ENCODE measurements around the gene LIG1.

The LIG1 gene

DNA sequence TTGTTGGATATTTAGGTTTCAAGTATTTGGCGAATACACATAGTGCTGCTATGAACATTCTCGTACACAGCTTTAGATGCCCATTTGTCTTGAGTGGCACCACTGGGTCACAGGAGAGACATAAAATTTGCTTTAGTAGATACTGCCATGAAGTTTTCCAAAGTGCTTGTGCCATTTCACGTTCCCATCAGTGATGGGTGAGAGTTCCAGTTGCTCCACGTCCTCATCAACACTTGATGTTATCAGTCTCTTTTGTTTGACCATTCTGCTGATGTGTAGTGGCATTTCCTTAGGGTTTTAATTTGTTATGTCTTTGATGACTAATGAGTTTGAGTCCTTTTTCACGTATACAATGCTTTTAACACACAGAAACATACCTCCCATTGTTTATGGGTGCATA lies 11.4 kb upstream of the LIG1 start:
- DNase-seq = no peak

DNA sequence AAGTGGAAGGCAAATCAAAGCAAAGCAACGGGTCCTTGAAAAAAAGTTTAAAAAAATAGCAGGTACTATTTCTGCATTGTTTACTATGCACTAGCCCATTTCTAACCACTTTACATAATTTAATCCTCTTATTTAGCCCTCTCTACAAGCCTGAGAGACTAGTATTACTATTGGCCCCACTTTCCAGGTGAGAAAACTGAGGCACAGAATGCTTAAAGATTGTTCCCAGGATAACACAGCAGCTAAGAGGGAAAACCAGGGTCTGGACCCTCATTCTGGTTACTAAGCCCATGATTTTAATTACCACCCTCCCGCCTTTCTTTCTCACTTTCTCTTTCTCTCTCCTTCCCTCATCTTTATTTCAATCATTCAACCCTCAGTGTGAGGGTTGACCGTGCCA lies 6.1 kb upstream of the LIG1 start:
- DNase-seq = no peak

DNA sequence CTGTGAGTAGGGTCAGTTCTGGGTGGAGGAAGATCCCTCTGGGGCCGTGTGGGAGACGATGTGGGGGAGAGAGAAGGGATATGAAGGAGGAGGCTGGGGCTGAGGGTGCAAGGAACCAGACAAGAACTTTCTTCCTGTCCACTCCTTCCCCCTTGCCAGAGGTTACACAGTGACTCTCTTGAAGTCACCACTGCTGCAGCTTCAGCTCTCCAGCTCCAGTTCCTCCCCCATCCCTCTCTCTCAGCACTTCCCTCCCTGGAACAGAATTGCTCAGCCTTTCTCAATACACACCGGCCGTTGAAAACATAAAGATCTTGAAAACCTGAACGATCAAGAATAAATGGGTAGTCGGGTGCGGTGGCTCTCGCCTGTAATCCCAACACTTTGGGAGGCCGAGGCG lies 5.4 kb upstream of the LIG1 start:
- DNase-seq = no peak

DNA sequence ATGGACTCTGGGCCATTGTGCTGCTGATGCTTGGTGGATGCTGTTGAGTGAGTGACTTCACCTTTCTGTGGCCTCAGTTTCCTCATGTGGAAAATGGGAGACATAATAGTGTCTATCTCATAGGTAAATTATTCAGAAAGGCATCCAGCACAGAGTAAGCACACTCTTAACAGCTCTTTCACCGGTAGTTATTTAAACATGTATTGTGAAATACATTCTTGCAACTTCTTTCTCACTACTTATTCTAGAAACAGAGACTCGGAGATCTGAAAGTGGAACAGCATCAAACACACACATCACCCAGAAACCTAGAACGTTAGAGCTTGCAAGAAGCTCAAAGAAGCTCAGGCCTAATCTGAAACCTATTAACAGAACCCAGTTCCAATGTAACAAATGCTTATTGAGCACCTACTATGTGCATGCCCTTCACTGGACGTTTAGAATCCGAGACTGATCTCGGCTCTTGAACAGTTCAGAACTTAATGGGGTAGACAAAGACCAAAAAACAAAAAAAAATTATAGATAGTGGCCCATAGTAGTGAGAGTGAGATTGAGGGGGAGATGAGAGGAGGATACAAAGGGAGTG lies 4.4 kb upstream of the LIG1 start:
- no peak for DNase-seq

DNA sequence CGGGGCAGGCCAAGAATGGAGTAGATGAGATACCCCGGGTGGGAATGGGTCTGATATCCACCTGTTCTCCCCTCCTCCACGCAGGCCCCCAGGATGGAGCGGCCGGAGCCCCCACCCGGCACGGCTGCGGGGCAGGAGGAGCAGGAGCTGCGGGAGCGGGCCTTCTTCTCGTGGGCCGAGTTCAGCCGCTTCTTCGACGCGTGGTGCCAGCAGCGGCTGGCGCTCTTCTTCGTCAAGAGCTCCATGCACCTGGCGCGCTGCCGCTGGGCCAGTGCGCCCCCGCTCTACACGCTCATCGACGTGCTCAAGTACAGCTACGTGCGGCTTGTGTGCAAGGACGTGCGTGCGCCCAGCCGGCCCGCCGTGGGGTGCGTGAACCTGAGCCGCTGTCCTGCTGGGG lies 1.6 kb upstream of the LIG1 start:
- no peak for DNase-seq

DNA sequence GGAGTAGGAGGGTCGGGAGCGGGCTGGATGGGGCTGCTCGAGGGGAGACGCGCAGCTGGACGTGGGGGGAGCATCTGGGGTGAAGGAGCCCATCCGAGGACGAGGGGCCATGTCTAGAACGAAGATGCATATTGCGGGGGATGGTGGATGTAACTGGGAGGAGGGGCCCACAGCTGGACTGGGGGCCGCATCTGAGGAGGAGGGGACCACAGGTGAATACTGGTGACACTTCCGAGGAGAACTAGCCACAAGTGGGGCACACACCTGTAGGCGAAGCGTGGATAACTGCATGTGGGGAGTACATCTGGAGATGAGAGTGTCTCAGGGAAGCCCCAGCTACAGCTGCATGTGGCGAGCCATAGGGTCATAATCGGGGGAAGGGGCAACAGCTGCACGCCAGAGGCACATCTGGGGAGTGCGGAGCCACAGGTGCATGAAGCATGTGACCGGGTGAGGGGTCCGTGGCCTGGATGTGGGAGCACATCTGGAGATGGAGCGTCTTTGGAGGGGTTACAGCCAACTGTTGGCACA lies 738 bp upstream of the LIG1 start:
- DNase-seq = no peak

DNA sequence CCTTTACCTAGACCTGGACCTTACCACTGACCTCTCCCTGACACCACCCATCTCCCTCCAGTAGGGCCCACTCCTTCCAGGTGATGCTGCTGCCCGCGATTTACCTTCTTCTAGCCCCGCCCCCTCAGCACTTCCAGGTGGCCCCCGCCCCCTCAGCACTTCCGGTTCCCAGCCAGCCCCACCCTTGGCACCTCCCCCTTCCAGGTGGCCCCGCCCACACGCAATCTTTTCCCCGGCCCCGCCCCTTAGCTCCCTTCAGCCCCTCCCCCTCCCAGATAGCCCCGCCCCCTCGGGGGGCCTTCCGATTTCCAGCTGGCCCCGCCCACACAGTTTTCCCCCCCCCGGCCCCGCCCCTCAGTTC lies 586 bp downstream of the LIG1 start:
- peak; percentile 23 for DNase-seq

DNA sequence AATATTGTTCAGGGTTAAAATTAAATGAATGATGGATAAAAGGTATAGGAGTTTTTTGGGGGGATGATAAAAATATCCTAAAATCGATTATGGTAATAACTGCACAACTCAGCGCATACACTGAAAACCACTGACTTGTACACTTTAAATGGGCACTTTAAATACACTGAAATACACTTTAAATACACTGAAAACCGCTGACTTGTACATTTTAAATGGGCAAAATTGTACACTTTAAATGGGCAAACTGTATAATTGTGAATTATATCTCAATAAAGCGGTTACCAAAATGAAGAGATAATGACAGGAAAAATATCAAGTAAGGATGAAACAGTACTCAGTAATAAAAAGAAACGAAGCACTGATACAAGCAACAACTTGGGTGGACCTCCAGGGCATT lies 1.5 kb downstream of the LIG1 start:
- no peak for DNase-seq

DNA sequence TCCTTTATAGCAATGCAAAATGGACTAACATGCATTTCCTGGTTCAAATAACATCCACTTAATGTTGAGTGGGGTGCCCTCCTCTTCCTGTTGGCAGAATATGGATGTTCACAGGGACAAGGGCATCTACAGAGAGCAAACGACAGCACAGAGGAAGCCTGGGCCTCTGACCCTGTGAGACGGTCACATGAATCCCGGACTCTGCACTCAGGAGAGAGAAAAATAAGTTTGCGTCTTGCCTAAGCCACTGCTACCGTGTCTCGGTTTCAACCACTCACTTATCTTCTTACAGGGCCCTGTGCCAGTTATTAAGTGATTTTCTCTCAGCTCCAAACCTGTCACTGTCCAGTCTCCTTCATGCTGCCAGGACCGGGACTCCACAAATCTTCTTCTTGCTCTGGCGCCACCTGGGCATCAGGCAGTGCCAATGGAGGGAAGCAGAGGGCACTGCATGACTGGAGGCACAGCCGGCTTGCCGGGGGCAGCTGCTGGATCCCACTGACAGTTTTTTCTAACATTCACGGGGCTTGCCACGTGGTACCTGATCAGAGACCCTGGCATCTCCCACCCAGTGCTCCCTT lies 11.8 kb downstream of the LIG1 start:
- DNase-seq = no peak

DNA sequence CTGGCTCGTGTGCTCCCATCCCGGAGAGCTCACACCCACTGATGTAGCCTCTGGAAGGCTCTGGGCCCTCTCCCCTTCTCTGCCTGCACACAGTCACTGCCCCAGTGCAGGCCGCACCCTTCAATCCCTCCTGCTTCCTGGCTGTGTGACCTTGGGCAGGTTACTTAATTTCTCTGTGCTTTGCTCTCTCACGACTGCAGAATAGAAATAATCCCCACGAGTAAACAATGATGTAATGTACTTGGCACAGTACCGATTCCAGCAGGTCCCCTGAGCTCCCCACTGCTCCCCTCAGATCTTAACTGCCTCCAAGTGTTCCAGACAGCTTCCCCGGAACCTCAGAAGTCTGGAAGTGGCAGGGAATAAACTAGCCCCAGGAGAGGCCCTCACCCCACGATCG lies 16.1 kb downstream of the LIG1 start:
- no peak for DNase-seq

DNA sequence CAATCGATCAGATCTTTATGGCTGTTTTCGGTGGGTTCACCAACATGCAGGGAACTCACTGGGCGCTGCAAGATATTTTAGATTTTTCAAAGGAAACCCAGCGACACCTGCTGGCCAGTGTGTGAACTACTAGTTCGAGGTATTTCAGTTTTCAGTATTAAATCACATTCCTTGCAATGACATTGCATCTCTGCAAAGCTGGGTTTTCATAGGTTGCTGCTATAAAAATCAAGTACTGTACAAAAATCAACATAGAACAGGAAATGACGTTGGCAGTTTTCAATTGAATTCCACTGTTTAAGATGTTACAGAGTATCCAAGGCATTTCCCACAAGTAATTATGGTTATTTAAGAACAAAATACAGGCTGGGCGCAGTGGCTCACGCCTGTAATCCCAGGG lies 17.6 kb downstream of the LIG1 start:
- DNase-seq = peak; percentile 59

DNA sequence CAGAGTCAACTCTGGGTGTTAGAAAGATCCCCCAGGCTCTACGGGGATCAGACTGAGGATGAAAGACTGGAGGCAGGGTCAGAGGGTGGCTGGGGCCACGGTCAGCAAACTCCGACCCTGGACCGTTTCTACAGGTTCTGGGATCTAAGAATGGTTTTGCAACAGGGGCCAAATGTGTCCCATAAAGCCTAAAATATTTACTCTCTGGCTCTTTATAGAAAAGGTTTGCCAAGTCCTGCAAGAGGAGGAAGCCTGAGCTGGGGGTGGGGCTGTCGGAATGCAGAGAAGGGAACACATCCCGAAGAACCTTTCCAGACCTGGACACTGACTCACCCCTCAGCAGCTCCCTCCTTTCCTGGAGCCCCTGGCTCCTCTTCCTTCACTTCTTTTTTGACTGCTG lies 20.7 kb downstream of the LIG1 start:
- no peak for DNase-seq

DNA sequence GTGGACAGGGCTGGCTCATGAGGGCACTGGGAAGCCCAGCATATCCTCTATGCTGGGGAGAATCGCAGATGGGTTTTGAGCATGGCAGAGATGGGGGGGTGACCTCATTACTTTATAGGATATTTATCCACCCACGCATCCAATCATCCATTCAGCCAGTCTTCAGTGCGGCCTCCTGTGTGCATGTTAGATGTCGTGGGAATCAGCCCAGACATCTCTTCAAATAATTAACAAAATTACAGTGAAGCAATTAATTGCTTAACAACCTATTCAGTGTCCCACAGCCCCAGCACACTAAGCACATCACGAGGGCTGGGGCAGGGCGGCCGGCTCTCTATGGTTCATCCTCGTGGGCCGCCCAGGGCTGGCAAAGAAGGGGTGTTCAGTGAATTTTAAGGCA lies 21.6 kb downstream of the LIG1 start:
- DNase-seq = no peak

DNA sequence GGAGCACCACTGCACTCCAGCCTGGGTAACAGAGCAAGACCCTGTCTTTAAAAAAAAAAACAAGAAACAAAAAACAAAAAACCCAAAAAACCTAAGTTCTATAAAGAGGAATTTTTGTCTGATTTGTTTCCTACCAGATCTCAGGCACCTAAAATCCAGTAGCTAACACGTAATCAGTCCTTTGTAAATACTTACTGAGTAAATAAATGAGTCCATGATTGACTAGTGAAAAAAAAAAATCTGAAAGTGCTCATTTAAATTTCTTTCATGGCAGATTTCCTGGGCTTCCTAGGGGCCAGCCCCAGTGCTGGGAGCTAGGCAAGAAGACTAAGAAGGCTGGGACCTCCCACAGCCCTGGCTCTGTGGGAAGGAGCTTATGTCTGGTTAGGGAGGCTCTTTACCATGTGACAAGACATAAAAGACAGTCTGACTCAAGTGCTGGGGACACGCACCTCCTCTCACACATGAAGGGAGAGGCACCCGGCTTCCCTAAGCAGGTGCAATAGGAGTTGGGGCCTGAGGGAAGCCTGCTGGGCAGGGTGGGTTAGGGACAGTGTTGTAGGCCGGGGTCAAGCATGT lies 22.5 kb downstream of the LIG1 start:
- DNase-seq = no peak

DNA sequence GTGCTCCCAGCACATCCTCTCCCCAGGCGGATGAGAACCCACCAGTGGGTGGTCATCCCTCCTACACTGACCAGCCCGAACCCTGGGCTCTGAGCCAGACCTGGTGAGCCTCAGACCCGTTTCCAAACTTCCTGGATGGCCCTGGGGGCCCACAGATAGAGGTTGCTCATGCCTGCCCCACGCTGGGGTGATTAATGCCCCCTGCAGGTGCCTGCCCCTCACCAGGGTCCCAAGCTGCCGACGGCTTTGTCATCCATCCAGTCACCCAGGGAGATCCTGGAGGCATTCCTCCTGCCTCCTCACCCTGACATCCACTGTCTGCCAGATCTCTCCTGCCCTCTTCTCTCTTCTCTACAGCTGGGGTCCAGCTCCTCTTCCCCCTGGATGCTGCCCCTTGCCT lies 31.1 kb downstream of the LIG1 start:
- no peak for DNase-seq

DNA sequence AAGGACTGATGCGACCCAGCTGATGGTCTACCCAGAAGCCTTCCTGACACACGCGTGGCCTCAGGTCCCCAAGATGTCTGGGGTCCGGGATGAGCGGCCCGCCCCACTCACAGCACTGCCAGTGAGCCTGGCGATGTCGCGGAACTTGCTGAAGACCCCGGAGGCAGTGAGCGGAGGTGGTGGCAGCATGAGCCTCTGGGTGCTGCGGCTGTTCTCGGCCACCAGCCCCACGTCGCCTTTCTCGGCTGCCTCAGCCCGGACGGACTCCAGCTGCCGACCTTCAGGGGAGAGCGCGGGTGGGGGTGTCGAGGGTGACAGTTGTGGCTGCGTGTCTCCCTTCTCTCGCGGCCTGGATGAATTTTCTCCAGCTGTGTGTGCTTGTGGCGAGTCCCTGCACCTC lies 32.7 kb downstream of the LIG1 start:
- DNase-seq = no peak

DNA sequence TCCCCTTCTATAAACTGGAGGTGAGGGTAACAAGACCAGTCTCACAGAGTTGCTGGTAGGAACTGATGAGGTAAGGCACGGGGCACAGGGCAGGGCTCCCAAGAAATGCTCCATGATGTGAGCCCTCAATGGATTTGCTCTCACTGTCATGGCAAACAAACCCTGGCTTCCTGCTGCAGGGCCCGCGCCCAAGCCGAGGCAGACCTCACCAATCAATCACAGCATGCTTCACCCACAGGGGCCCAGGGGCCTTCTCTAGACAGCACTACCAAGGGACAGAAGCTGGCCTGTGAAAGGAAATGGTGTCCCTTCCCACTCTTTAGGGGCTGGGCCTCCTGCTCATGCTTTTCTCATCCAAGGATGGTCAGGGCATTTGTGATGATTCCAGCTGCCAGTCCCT lies 33.6 kb downstream of the LIG1 start:
- no peak for DNase-seq

DNA sequence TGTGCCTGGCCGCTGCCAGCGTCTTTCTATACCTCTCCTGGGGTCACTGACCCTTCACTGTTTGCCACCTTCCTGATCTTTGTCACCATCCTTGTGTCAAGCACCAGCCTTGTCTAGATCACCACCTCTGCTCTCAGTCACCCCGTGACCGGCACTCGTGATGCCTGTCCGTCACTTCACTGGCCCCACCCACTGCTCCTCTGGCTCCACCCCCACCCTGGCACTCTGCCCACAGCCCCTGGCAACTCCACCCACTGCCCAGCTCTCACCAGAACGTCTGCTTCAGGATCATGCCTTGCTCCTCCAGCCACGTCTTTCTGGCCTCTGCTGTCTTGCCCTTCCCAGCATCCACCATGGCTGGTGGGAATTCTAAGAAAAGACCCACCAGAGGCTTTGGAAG lies 34.7 kb downstream of the LIG1 start:
- DNase-seq = no peak

DNA sequence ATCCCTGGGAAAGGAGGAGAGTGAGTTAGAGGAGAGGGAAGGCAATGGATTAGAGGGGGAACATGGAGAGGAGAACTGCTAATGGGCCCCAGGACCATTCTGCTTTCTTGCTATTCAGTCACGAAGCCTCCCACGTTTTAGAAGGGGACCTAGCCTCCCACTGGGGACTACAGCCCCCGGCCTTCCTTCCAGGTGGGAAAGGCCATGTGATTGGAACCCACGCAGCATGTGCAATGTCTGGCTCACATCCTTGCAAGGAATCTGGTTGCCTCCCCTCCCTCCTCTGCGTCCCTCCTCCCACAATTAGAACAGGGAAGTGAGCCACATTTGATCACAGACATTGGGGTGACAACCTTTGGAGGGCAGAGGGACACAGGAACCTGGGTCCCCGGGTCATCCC lies 37.0 kb downstream of the LIG1 start:
- DNase-seq = no peak

DNA sequence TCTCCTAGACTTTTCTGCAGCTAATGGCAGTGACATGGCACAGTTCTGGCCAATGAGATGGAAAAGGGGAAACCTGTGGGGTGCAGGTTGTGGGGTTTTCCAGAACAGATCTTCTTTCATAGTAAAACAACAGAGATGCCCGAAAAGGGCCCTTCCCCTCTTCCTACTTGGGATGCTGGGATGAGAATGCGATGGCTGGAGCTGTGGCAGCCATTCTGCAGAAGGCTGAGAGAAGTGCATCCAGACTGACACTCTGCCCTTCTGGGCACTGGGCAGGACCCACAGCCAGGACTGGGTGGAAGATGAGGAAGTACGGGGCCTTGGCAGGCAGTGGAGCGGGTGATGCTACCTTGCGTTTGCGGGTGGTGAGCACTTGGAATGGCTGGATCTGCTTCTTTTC lies 42.6 kb downstream of the LIG1 start:
- no peak for DNase-seq

DNA sequence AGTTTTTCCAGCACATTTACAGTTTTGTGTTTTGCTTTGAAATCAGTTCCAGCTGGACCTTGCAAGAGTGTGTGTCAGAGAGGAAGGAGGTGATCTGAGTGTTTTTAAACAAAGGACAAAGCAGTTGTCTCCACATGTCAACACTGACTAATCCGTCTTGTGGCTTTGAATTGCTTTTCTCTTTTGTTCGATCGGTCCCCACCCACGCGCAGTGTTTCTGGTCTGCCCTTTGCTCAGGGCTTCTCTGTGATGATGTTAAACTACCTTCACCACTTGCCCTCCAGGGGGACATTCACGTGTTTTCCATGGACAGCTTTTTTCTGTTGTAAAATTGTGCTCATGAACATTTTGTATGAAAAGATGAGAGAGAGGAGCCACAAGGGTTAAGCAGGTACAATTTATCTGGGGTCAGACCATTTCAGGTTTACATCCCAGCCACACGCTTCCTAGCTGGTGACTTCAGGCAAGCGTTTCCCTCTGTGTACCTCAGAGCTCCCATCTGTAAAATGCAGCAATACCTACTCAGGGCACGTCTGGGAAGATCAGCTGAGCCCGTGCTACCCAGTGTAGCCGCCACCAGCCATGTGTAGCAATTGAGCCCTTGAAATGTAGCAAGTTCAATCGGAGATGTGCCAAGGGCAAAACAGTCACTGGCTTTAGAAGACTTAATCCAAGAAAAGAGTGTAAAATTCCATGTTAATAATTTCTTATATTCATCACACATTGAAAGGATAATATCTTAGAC lies 46.1 kb downstream of the LIG1 start:
- DNase-seq = no peak

DNA sequence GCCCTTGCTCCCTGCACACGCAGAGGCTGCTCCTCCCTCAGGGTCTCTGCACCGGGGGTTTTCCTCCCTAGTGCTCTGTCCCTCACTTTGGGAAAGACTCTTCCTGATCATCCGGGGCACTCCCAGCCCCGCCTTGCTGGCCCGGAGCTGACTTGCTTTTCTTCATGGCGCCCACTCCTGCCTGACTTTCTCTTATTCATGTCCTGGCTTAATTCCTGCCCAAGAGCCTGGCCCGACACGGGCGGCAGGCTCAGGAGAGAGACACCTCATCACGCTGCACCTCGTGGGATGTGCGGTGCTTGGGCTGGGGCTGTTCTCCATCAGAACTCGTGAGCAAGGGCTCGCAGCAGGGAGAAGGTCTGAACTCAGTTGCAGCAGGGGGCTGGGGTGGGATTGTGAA lies 47.7 kb downstream of the LIG1 start:
- DNase-seq = no peak

DNA sequence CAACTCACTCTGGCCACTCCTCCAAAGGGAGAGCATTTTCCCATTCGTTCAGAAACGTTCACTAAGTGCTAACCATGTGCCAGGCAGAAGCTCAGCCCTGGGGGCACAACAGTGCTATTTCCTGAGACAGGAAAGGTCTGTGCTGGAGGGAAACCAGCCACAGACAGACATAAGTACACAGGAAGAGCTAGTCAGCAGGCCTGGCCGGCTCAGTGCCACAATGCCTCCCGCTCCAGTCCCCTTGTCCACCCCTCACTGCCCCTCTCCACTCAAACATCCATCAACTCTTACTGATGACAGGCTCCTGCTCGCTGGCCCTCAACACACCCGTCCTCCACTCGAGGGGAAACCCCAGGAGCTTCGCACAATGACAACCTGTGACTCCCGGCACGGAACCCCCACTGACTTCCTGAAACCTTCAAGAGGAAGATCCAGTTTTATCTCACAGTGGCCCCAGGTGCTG lies 48.2 kb downstream of the LIG1 start:
- DNase-seq = no peak

DNA sequence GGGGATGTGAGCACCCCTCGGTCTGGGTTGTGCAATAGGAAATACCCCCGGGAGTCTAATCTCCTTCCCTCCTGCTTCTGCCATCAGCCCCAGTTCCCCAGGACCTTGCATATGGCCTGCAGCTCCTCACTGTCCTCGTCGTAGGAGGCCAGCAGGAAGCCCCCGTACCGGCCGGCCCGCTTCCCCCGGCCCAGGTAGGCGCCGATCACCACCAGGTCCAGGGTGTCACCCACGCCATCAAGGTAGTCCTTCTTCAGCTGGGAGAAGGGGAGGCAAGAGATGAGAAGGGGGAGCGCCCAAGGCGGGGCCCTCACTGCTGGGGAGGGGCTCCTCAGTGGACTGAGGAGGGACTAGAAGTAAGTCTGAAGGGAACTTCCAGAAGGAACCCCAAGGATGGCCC lies 49.1 kb downstream of the LIG1 start:
- no peak for DNase-seq

Measured in amniotic stem cell (primary cell).